GM19438 (cell line): Measurements from ENCODE around the gene PDE8B.

ENCODE experiments used
- ATAC-seq: cut with Tn5 transposase; IDR thresholded peaks from one replicate; pipeline ENCODE4 v1.9.1; 2021; ENCODE audit warnings: low read depth; ENCODE audit not compliant: unreplicated experiment

Gene PDE8B

DNA sequence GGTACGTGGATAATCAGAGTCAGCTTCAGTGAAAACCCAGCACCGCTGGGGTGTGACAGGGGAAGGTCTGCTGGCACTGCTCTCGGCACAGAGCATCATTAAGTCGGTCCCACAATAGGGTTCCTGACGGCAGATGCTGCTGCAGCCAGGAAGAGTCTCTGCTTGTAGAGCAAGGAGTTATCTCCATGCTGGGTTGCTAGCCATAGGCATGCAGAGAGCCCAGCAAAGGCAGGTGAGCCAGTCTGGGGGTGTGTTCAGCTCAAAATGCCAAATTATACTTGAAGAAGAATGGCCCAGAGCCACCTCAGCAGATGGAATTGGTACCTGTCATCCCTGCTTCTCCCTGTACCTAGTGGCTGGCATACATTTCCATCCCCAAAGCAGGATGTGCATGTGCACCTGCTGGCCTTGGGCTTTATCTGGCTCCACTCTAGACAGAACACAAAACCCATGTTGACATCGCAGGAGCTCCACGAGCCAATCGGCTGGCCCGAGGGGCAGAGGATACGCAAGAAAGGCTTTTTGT, 180.8 kb downstream of the PDE8B start:
- no peak for ATAC-seq

- ATAC-seq, result no peak
Observed at GRCh38 chr5:77394064-77394715, 183.7 kb downstream of the PDE8B start.

GRCh38 chr5:77396017-77396416, 185.5 kb downstream of the PDE8B start:
- ATAC-seq, result no peak

- ATAC-seq, result no peak
Observed at GRCh38 chr5:77397686-77398292, 187.3 kb downstream of the PDE8B start.

- ATAC-seq, result no peak
Observed at GRCh38 chr5:77398458-77398857, 188.0 kb downstream of the PDE8B start.

DNA sequence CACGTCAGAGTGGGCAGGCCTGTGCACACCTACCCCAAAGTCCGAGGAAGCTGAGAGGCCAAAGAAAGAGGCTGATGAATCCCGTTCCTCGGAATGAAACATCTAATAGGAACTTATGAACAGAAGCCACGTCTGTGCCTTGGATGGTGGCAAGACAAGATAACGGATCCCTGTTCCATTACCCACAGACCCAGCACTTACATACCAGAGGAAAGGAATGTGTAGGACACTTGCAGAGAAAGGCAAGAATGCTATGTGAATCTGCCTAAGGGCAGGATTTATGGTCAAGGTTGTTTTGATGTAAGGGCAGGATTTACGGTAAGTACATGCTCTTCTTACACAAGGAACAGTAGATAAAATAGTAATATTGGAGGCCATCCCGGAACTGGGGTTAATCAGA, 188.4 kb downstream of the PDE8B start:
- no peak for ATAC-seq

GRCh38 chr5:77400645-77401044, 190.2 kb downstream of the PDE8B start:
- no peak for ATAC-seq

- ATAC-seq, result no peak
Observed at GRCh38 chr5:77402796-77403195, 192.3 kb downstream of the PDE8B start.

DNA sequence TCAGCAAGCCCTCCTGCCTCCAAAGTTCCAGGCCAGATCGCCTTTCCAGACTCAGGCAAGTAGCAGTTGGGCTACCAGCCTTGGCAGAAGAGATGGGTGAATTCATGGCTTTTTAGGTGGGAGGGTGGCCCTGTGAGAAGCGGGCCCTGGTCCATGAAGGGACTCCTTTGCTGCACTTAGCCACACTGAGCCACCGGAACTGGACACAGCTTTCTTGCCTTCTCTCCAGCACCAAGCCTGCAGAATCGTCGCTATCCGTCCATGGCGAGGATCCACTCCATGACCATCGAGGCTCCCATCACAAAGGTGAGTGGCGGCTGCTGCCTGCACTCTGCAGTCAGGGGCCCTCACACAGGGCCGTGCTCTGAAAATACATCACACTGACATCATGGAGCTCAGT, 196.7 kb downstream of the PDE8B start:
- no peak for ATAC-seq

DNA sequence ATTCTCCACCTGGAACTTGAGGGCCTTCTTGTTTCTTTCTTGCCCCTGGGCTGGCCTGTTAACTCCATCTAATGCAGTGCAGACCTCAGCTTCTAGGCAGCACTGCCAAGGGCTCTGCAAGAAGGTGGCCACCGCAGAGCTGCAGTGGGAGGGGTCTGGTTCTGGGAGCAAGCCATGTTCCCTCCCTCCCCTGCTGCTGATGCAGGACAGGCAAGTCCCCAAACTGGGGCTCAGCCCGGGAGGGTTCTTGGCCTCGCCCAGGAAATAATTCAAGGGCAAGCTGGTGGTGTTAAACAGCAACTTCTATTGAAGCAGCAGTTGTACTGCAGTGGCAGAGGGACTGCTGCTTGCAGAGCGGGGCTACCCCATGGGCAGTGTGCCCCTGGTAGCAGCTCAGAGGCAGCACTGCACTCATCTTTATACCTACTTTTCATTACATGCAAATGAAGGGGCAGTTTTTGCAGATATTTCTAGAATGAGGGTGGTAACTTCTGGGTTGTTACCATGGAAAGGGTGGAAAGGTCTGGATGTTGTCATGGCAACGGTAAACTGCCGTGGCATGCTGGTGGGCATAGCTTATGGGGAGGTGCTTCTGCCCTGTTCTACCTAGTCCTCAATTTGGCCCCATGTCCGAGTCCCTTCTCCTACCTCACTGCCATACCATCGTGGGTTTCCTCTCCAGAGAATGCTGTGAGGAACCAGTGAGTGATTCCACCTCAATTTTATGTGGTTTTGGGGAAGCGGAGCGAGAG, 199.6 kb downstream of the PDE8B start:
- ATAC-seq, result no peak

GRCh38 chr5:77413049-77413448, 202.6 kb downstream of the PDE8B start:
- no peak for ATAC-seq

DNA sequence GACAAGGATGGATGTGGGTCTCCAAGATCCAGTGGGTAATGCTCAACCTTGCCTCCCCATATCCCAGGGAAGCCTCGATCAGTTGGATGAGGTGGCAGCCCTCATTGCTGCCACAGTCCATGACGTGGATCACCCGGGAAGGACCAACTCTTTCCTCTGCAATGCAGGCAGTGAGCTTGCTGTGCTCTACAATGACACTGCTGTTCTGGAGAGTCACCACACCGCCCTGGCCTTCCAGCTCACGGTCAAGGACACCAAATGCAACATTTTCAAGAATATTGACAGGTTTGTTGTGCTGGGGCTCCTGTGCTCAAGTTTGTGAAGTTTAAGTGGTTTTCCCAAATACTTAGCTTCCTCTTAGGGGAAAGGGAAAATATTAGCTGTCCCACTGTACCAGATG, 207.7 kb downstream of the PDE8B start:
- ATAC-seq, result no peak

DNA sequence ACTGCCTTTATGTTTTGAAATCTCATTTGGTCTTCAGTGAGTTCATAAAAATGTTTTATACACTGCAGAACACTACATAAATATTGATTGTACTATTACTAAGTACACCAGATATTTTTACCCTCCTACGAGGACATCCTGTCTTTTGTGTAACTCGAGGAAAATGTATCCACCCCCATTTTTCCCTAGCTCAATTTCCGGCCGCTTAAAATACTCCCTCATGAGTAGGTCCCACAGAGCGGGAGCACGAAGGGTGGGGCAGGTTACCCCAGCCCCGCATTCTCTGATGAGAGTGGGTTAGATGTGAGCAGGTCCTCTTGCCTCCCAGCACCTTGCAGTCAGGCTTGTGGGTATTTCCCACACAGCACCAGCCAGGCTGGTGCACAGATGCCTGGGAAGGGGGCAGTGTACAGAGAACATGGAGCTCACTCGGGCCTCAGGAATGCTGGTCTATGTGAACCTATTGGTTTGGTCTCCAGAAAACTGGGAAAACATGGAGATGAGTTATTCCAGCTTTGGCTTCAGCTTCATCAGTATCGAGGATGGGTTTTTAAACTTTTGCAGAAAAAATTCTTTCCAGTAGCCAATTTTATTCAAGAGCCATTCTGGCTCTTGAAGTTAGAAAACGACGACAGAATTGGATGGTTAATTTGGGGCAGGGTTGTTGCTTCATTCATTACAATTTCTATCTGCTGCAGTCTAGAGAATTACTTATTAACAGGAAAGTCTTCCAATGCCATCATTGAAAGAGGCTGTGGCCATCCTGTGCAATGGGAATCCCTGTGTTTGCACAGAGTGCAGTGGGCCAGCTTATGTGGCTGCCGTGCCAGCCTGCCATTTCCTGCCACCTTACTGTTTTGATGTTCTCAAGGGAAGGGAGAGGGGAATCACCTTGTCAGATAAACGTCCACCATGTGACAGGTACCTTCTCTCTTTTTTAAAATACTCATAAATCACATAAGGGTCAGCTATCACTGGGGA, 208.4 kb downstream of the PDE8B start:
- no peak for ATAC-seq

GRCh38 chr5:77419644-77420582, 209.4 kb downstream of the PDE8B start:
- ATAC-seq, result no peak

- ATAC-seq, result no peak
Observed at GRCh38 chr5:77420940-77421339, 210.5 kb downstream of the PDE8B start.

DNA sequence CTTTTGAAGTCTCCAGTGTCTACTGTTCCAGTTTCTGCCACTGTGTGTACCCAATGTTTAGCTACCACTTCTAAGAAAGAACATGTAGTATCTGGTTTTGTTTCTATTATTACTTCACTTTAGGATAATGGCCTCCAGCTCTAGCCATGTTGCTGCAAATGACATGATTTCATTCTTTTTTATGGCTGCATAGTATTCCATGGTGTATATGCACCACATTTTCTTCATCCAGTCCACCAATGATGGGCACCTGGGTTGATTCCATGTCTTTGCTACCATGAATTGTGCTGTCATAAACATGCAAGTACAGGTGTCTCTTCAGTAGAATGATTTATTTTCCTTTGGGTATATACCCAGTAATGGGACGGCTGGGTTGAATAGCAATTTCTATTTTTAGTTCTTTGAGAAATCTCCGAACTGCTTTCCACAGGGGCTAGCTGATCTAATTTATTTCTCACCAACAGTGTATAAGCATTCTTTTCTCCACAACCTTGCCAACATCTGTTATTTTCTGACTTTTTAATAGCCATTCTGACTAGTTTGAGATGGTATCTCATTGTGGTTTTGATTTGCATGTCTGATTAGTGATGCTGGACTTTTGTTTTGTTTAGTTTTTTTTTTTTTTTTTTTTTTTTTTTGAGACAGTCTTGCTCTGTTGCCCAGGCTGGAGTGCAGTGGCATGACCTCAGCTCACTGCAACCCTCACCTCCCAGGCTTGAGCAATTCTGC, 212.7 kb downstream of the PDE8B start:
- ATAC-seq, result no peak

GRCh38 chr5:77424921-77425320, 214.4 kb downstream of the PDE8B start:
- no peak for ATAC-seq

- ATAC-seq, result no peak
Observed at GRCh38 chr5:77425420-77425819, 214.9 kb downstream of the PDE8B start.
